ENCODE results near the gene RNASET2. TPM values are rescaled to one million over a fixed set of nuclear protein-coding genes. Genes with fewer than 3 reads are reported as not detected.
A peak's percentile ranks its signal among the peaks of the same experiment; 100 is the strongest.

RNASET2 gene
- total and polyA plus RNA-seq, 2 of the 13 experiments (the other 11 are each of a cell fraction or from before 2014, with no cell fraction given): 44.6 to 597 TPM

DNA sequence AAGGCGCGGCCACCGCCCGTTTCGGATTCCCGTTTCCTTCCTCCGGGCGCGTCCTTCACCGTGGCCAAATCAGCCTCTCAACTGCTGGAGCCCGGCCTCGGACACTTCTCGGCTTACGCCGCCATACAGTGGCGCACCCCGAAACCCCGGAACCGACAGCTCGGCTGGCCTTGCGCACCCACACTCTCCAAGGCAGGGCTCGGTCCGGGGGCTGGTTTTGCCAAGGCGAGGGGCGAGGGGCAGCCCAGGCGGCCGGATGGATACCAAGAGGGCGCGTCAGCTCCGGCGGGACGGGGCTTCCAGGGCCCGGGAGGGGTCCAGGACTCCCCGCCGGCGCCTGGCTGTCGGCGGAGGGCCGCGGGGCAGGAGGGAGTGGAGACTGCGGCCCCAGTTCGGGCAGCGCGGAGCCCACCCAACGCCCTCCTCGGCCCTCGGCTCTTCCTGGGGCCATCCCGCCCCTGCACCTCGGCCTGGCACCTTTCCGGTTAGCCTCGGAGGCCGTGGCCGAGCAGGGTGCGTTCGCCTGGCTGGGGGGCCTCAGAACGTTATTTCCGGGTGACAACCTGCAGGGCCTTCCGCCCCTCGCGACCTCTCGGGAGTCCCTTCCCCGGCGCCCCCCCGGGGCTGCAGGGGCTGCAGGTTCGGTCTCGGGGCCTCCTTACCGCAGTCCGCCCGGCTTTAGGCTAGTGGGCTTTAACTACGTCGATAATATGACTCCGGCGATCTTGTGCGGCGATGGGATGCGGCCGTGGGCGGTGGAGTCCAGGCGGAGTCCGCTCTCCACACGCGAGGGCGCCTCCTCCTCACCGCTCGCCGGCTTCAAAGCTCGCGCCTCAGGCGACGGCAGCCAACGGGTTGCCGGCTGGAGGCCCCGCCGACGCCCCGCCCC, 42.1 kb upstream of the RNASET2 start (continued):
- TF ChIP-seq, protein P1, sequence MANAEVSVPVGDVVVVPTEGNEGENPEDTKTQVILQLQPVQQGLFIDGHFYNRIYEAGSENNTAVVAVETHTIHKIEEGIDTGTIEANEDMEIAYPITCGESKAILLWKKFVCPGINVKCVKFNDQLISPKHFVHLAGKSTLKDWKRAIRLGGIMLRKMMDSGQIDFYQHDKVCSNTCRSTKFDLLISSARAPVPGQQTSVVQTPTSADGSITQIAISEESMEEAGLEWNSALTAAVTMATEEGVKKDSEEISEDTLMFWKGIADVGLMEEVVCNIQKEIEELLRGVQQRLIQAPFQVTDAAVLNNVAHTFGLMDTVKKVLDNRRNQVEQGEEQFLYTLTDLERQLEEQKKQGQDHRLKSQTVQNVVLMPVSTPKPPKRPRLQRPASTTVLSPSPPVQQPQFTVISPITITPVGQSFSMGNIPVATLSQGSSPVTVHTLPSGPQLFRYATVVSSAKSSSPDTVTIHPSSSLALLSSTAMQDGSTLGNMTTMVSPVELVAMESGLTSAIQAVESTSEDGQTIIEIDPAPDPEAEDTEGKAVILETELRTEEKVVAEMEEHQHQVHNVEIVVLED (CRISPR knock-in tag; IDR thresholded peaks at IDR 0.05; ENCODE audit: borderline replicate concordance): no peak
- TF ChIP-seq ZNF558 (CRISPR knock-in tag; IDR thresholded peaks at IDR 0.05; ENCODE audit: borderline replicate concordance) (no peak), RFX1 (IDR thresholded peaks at IDR 0.05) (no peak), ZSCAN12 (CRISPR knock-in tag; IDR thresholded peaks at IDR 0.05) (no peak), FOSL2 (CRISPR knock-in tag; IDR thresholded peaks at IDR 0.05) (no peak), HDAC2 (CRISPR knock-in tag; IDR thresholded peaks at IDR 0.05) (peak; percentile 68; the same call in 1 of the 2 replicates), NR2F2 (IDR thresholded peaks at IDR 0.05; ENCODE audit: borderline replicate concordance, low read depth) (no peak), POLR2AphosphoS5 (IDR thresholded peaks at IDR 0.05; ENCODE audit: low read depth, low read length) (no peak), EEA1 (CRISPR knock-in tag; IDR thresholded peaks at IDR 0.05; ENCODE audit: borderline replicate concordance) (0 out of 2 replicates have a peak, but pooled peaks have one; percentile 6), KAT2B (IDR thresholded peaks at IDR 0.05; ENCODE audit: borderline replicate concordance, low read depth, low read length) (no peak), ZNF337 (CRISPR knock-in tag; IDR thresholded peaks at IDR 0.05; ENCODE audit: borderline replicate concordance, low read depth) (peak; percentile 89)
- TF ChIP-seq, protein P2, sequence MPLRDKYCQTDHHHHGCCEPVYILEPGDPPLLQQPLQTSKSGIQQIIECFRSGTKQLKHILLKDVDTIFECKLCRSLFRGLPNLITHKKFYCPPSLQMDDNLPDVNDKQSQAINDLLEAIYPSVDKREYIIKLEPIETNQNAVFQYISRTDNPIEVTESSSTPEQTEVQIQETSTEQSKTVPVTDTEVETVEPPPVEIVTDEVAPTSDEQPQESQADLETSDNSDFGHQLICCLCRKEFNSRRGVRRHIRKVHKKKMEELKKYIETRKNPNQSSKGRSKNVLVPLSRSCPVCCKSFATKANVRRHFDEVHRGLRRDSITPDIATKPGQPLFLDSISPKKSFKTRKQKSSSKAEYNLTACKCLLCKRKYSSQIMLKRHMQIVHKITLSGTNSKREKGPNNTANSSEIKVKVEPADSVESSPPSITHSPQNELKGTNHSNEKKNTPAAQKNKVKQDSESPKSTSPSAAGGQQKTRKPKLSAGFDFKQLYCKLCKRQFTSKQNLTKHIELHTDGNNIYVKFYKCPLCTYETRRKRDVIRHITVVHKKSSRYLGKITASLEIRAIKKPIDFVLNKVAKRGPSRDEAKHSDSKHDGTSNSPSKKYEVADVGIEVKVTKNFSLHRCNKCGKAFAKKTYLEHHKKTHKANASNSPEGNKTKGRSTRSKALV (CRISPR knock-in tag; IDR thresholded peaks at IDR 0.05): peak; percentile 54; the same call in 1 of the 2 replicates
- TF ChIP-seq, protein P3, sequence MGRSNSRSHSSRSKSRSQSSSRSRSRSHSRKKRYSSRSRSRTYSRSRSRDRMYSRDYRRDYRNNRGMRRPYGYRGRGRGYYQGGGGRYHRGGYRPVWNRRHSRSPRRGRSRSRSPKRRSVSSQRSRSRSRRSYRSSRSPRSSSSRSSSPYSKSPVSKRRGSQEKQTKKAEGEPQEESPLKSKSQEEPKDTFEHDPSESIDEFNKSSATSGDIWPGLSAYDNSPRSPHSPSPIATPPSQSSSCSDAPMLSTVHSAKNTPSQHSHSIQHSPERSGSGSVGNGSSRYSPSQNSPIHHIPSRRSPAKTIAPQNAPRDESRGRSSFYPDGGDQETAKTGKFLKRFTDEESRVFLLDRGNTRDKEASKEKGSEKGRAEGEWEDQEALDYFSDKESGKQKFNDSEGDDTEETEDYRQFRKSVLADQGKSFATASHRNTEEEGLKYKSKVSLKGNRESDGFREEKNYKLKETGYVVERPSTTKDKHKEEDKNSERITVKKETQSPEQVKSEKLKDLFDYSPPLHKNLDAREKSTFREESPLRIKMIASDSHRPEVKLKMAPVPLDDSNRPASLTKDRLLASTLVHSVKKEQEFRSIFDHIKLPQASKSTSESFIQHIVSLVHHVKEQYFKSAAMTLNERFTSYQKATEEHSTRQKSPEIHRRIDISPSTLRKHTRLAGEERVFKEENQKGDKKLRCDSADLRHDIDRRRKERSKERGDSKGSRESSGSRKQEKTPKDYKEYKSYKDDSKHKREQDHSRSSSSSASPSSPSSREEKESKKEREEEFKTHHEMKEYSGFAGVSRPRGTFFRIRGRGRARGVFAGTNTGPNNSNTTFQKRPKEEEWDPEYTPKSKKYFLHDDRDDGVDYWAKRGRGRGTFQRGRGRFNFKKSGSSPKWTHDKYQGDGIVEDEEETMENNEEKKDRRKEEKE (IDR thresholded peaks at IDR 0.05): no peak
- TF ChIP-seq, protein P4, sequence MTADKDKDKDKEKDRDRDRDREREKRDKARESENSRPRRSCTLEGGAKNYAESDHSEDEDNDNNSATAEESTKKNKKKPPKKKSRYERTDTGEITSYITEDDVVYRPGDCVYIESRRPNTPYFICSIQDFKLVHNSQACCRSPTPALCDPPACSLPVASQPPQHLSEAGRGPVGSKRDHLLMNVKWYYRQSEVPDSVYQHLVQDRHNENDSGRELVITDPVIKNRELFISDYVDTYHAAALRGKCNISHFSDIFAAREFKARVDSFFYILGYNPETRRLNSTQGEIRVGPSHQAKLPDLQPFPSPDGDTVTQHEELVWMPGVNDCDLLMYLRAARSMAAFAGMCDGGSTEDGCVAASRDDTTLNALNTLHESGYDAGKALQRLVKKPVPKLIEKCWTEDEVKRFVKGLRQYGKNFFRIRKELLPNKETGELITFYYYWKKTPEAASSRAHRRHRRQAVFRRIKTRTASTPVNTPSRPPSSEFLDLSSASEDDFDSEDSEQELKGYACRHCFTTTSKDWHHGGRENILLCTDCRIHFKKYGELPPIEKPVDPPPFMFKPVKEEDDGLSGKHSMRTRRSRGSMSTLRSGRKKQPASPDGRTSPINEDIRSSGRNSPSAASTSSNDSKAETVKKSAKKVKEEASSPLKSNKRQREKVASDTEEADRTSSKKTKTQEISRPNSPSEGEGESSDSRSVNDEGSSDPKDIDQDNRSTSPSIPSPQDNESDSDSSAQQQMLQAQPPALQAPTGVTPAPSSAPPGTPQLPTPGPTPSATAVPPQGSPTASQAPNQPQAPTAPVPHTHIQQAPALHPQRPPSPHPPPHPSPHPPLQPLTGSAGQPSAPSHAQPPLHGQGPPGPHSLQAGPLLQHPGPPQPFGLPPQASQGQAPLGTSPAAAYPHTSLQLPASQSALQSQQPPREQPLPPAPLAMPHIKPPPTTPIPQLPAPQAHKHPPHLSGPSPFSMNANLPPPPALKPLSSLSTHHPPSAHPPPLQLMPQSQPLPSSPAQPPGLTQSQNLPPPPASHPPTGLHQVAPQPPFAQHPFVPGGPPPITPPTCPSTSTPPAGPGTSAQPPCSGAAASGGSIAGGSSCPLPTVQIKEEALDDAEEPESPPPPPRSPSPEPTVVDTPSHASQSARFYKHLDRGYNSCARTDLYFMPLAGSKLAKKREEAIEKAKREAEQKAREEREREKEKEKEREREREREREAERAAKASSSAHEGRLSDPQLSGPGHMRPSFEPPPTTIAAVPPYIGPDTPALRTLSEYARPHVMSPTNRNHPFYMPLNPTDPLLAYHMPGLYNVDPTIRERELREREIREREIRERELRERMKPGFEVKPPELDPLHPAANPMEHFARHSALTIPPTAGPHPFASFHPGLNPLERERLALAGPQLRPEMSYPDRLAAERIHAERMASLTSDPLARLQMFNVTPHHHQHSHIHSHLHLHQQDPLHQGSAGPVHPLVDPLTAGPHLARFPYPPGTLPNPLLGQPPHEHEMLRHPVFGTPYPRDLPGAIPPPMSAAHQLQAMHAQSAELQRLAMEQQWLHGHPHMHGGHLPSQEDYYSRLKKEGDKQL (CRISPR knock-in tag; IDR thresholded peaks at IDR 0.05; ENCODE audit: low read depth): no peak

Measured in HepG2 (cell line).